Neural progenitor cell (in vitro differentiated cells): ENCODE results near the gene RNF14.

Experiments used
- CTCF ChIP-seq: fragments of 200-600 bp; sonication (generic); IDR thresholded peaks from 2 replicates; pipeline ENCODE4 v1.5.1; 2017; ENCODE audit warnings: antibody characterized with exemption, mild to moderate bottlenecking
- EZH2 ChIP-seq: fragments of 200-600 bp; sonication (generic); IDR thresholded peaks from 2 replicates; pipeline ENCODE4 v1.6.1; 2017; ENCODE audit warnings: antibody characterized with exemption, mild to moderate bottlenecking, moderate library complexity

GRCh38 chr5:142032747-142033631, 64.1 kb downstream of the RNF14 start:
- no peak for TF ChIP-seq CTCF
- TF ChIP-seq EZH2 = no peak
